Sigmoid colon (tissue), 4 donors: ENCODE results near the gene PPP4R1.

Experiments used
- CTCF ChIP-seq, 4 experiments: fragments of 450-650 bp in 3 of 4; fragments of 200-600 bp in 1 of 4; IDR thresholded peaks; one replicate each; pipeline ENCODE4 v1.5.1; 2016 to 2019; ENCODE audit warnings: antibody characterized with exemption in 4 of 4, mild to moderate bottlenecking in 3 of 4, moderate library complexity in 2 of 4
- EP300 ChIP-seq, 4 donors: sonication (generic); formaldehyde crosslinking; IDR thresholded peaks; one replicate each; pipeline ENCODE4 v1.6.1; 2017; ENCODE audit warnings: antibody characterized with exemption in 4 of 4
- POLR2A ChIP-seq, 2 donors: fragments of 450-650 bp; IDR thresholded peaks; one replicate each; pipeline ENCODE4 v1.6.1; 2016; ENCODE audit warnings: antibody characterized with exemption in 2 of 2, mild to moderate bottlenecking in 2 of 2, moderate library complexity in 2 of 2

- TF ChIP-seq CTCF (IDR thresholded peaks at IDR 0.05) (no peak), POLR2A (IDR thresholded peaks at IDR 0.05) (no peak), EP300 (IDR thresholded peaks at IDR 0.05) (no peak)
Observed at GRCh38 chr18:9614401-9615279, at the start of gene PPP4R1.
